GM12864 (cell line): ENCODE results near the gene ATP2B3.

Experiments used
- DNase-seq: peaks from one replicate; pipeline ENCODE4 v3.0.0-alpha.2; 2011; ENCODE audit warnings: low read depth
- H3K4me3 ChIP-seq: 2 replicates; pipeline ENCODE4 v1.5.1; 2011; ENCODE audit warnings: mild to moderate bottlenecking, low read depth, low read length, control low read depth
- TF ChIP-seq, protein P1 (sequence below): IDR thresholded peaks from 2 replicates; pipeline ENCODE4 v1.5.1; 2011; ENCODE audit warnings: low read depth, mild to moderate bottlenecking, moderate library complexity, low read length, control low read depth, inconsistent platforms; ENCODE audit errors: missing control alignments

Gene ATP2B3

DNA sequence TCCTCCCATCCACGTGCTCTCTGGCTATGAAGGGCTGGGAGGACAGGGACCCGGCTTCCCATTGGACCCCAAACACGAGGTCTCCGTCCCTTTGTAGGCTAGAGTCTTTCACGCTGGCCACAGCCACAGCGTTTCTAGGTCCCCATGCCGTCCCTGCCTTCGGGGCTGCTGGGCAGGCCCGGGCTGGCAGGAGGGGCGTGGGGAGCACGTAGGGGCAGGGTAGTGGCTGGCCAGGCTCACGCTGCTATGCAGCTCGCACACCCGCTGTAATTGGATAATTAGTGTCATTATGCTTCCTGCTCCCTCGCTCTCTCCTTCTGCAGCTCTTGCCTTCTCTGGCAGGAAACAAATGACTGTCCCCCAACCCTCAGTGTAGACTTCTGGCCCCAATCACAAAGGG is 9.8 kb downstream of the ATP2B3 start:
- TF ChIP-seq, protein P1, sequence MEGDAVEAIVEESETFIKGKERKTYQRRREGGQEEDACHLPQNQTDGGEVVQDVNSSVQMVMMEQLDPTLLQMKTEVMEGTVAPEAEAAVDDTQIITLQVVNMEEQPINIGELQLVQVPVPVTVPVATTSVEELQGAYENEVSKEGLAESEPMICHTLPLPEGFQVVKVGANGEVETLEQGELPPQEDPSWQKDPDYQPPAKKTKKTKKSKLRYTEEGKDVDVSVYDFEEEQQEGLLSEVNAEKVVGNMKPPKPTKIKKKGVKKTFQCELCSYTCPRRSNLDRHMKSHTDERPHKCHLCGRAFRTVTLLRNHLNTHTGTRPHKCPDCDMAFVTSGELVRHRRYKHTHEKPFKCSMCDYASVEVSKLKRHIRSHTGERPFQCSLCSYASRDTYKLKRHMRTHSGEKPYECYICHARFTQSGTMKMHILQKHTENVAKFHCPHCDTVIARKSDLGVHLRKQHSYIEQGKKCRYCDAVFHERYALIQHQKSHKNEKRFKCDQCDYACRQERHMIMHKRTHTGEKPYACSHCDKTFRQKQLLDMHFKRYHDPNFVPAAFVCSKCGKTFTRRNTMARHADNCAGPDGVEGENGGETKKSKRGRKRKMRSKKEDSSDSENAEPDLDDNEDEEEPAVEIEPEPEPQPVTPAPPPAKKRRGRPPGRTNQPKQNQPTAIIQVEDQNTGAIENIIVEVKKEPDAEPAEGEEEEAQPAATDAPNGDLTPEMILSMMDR: no peak
- H3K4me3 ChIP-seq: no peak overlapping the region
- no peak for DNase-seq

DNA sequence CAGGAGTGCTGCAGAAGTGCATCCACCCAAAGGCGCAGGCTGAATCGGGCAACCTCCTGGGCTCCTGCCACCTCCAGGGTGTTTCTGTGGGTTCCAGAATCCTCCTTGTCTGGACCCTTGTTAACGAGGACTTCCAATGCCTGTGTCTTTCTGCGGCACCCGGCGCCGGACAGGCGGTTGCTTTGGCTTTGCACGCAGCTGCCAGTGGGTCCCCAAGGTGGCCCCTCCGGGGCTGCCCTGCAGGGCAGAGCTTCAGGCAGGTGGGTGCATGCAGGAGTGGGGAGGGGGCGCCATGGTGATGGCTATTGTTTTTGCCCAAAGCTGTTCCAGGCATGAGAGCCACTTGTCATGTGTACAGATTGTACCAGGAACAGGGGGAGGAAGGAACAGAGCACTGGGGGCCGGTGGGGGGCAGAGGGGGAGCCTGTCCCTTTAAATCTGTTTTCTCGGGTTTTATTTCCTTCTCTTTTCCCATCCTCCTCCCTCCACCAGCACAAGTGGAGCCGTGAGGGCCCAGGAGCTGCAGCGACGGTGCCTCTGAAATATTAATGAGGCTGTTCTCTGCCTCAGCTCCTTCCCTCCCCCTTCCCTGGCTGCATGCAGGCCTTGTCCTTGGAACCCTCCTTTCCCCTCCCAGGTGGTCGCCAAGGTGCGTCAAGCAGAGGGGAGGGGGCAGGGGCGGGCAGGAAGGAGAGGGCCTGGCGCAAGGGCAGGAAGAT is 13.1 kb downstream of the ATP2B3 start:
- no peak for DNase-seq
- no peak overlapping the region for H3K4me3 ChIP-seq
- TF ChIP-seq, protein P1: no peak

DNA sequence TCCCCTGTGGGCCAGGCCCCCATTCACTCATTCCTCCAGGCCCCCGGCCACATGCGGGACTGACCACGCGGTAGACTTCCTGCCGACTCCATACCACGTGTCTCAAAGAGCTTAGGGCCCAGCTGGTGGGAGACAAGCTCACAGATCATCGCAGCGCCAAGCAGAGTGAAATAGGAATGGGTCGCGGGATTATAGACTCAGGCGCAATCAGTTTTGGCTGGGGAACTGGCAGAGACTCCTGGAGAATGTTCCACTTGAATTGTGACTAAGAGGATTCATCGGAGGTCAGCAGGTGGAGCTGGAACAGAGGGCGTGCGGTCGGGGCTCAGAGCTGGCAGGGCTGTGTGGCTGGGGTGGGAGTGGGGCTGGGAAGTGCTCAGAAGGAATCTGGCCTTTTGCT is 15.6 kb downstream of the ATP2B3 start:
- TF ChIP-seq, protein P1: no peak
- DNase-seq: no peak
- H3K4me3 ChIP-seq: no peak overlapping the region

DNA sequence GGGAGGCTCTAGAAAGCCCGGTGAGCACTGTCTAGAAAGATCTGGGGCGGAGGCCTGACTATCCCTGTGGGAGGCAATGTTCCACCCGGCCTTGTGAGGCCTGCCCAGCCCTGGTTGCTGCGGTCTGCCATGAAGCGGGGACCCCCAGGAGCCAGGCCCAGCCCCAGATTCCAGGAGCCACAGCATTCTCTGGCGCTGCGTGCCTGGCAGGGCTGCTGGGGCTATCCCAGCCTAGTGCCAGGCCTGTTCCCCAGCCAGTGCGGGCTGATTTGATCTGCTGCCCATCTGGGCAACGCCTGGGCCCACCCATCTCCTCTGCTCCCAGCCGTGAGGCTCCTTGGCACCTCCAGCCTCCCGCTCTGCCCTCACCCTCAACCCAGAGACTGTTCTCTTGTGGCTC is 19.6 kb downstream of the ATP2B3 start:
- TF ChIP-seq, protein P1: no peak
- H3K4me3 ChIP-seq: no peak overlapping the region
- DNase-seq: no peak

DNA sequence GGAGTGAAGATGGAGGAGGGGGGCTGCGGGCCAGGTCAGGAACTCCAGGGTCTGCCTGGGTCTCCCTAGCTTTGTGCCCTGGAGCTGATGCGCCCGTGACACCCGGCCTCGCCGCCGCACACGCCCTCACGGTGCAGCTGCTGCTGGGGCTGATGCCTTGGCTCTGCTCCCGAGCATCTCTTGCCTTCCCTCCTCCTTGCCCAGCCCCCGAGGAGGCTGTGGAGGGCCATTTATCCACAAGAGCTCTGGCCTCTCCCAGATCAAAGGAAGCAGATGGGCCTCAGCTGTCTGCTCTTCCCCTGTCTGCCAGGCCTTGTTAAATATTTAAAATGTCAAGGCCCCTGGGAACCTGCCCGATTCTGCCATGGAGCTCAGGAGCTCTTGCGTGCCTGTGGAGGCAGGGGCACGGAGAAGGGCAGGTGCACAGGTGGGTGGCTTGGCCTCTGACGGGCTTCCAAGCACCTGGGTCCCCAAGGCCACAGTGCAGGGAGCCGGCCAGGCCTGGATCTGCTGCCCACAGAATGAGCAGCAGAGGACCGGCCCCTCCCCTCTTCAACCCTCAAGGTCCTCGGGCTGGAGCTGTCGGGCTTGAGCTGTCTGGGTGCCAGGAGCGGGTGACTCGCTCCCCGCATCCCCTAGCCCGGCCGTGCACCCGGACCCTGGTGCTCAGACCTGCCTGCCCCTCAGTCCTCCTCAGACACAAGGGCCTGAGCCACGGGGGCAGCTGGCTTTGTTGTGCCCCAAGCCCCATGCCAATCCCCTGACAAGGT is 20.3 kb downstream of the ATP2B3 start:
- TF ChIP-seq, protein P1: no peak
- DNase-seq: no peak
- H3K4me3 ChIP-seq: no peak overlapping the region

DNA sequence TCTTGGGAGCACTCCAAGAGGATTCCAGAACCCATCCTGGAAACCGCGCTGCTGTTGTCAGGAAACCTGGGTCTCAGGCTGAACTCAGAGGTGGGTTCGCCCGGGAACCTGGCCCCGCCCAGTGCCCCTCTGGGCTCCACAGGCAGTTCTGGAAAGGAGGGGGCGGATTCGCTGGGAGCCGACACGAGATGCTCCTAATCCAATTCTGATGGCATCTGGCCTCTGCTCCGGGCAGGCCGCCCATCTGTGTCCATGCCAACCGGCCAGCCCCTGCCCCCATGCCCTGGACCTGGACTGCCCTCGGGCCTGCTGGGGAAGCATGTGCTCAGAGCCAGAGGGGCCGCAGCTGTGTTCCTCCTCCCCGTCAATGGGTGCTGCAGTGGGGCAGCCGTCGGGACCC is 21.0 kb downstream of the ATP2B3 start:
- TF ChIP-seq, protein P1: no peak
- DNase-seq: no peak
- no peak overlapping the region for H3K4me3 ChIP-seq
